Smooth muscle cell (in vitro differentiated cells): ENCODE measurements around the gene DEPDC7. TPM values are rescaled to one million over a fixed set of nuclear protein-coding genes. Genes with fewer than 3 reads are reported as not detected.

Experiments used
- DNase-seq: peaks from one replicate; lab custom pipeline; 2025; ENCODE audit not compliant: unreplicated experiment; lab: John Stamatoyannopoulos, UW
- H2AFZ ChIP-seq: fragments of 200-600 bp; sonication (generic); 2 replicates; pipeline ENCODE4 v1.6.0; 2016; ENCODE audit warnings: antibody characterized with exemption, low read depth, mild to moderate bottlenecking
- H3F3A ChIP-seq: fragments of 200-600 bp; sonication (generic); 2 replicates; pipeline ENCODE4 v1.6.0; 2017; ENCODE audit warnings: antibody characterized with exemption, low read depth
- H3K27ac ChIP-seq: fragments of 200-600 bp; sonication (generic); 2 replicates; pipeline ENCODE4 v1.5.1; 2016; ENCODE audit warnings: low read depth, mild to moderate bottlenecking
- H3K27me3 ChIP-seq: fragments of 200-600 bp; sonication (generic); 2 replicates; pipeline ENCODE4 v1.6.1; 2016; ENCODE audit warnings: low read depth, mild to moderate bottlenecking
- H3K36me3 ChIP-seq: fragments of 200-600 bp; sonication (generic); 2 replicates; pipeline ENCODE4 v1.5.1; 2016; ENCODE audit warnings: low read depth
- H3K4me1 ChIP-seq: fragments of 200-600 bp; sonication (generic); 2 replicates; pipeline ENCODE4 v1.5.1; 2016; ENCODE audit warnings: low read depth
- H3K4me2 ChIP-seq: fragments of 200-600 bp; sonication (generic); 2 replicates; pipeline ENCODE4 v1.6.0; 2016; ENCODE audit warnings: mild to moderate bottlenecking
- H3K4me3 ChIP-seq: fragments of 200-600 bp; sonication (generic); 2 replicates; pipeline ENCODE4 v1.5.1; 2016; ENCODE audit warnings: mild to moderate bottlenecking
- H3K79me2 ChIP-seq: fragments of 200-600 bp; sonication (generic); 2 replicates; pipeline ENCODE4 v1.6.0; 2016; ENCODE audit warnings: low read depth, mild to moderate bottlenecking
- H3K9ac ChIP-seq: fragments of 200-600 bp; sonication (generic); 2 replicates; pipeline ENCODE4 v1.6.0; 2016; ENCODE audit warnings: low read depth
- H3K9me3 ChIP-seq: fragments of 200-600 bp; sonication (generic); replicated peaks from 2 replicates; pipeline ENCODE4 v1.5.1; 2016; ENCODE audit warnings: low read depth
- H4K20me1 ChIP-seq: fragments of 200-600 bp; sonication (generic); 2 replicates; pipeline ENCODE4 v1.6.0; 2016; ENCODE audit warnings: low read depth
- CTCF ChIP-seq: fragments of 200-600 bp; sonication (generic); IDR thresholded peaks from 2 replicates; pipeline ENCODE4 v1.5.1; 2017; ENCODE audit warnings: borderline replicate concordance, mild to moderate bottlenecking, antibody characterized with exemption; ENCODE audit not compliant: insufficient read depth, poor library complexity, severe bottlenecking
- WGBS: methylation state at CpG from one replicate; pipeline ENCODE4 v1.1.7; 2016; ENCODE audit warnings: low lambda C conversion rate; 5-methylcytosine and 5-hydroxymethylcytosine counted together
- polyA plus RNA-seq: library from polyadenylated mRNA; unstranded; fragments of >200 nt; fragmentation: Nextera tagmentation; extraction: Ambion mirVana; gene quantifications from 2 replicates; pipeline ENCODE4 v1.2.1, GENCODE V29; 2016
- total RNA-seq: library from RNA; depleted of rRNA; stranded (reverse); fragments of >200 nt; gene quantifications from 2 replicates; pipeline ENCODE4 v1.2.3, GENCODE V29; 2014

DEPDC7 gene
- total and polyA plus RNA-seq, 2 experiments from 2014 or later, result 8.1 to 22.8 TPM

DNA sequence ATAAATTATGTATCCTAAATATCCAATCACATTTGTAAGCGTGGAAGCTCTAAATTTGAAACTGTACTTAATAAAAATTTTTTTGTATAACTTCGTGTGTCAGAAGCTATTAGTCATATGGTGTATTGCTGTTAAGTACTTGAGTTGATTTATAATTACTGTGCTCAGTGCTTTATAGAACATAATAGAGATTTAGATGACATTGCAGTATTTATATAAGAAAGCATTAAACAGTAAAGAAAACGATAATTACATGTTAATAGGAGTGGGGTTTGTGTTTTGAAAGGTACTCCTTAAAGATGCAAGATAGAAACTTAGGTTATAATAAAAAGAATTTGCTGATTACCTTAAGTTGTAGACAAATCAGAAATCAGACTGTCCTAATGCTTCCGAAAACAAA, 17.8 kb downstream of the DEPDC7 start:
- no peaks in the 10 kb centered on the region for H3K79me2 ChIP-seq
- no peaks in the 10 kb centered on the region for H3K36me3 ChIP-seq
- no peak overlapping the region for H3K9ac ChIP-seq
- no peak overlapping the region for H2AFZ ChIP-seq
- TF ChIP-seq CTCF, result no peak
- no peak for DNase-seq
- no peak overlapping the region for H3K4me2 ChIP-seq
- H3K27ac ChIP-seq, result no peak overlapping the region
- 81% methylated on average over 4 of the region's 4 CpGs for WGBS
- H4K20me1 ChIP-seq, result no peaks in the 10 kb centered on the region
- no peak overlapping the region for H3K4me3 ChIP-seq
- no peaks in the 10 kb centered on the region for H3K4me1 ChIP-seq
- no peaks in the 10 kb centered on the region for H3K9me3 ChIP-seq
- no peaks in the 10 kb centered on the region for H3F3A ChIP-seq
- H3K27me3 ChIP-seq, result no peaks in the 10 kb centered on the region

DNA sequence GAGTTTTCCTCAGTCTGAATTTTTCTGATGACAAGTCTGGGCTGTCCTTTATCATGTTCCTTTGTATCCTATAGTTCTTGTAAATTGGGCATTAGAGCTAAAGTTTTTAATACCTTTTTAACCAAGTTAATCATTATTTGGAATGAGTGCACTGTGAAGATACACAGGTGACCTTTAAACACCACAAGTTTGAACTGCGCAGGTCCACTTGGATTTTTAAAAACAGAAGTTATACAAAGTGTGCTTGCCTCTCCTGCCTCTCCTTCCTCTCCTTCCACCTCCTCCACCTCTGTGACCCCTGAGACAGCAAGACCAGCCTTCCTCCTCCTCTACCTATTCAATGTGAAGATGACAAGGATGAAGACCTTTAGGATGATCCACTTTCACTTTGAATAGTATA, 19.3 kb downstream of the DEPDC7 start:
- Histone ChIP-seq H3K27me3 (no peaks in the 10 kb centered on the region), H3K79me2 (no peaks in the 10 kb centered on the region), H3K27ac (no peak overlapping the region), H3K9me3 (no peaks in the 10 kb centered on the region), H3K9ac (no peak overlapping the region), H3K4me3 (no peak overlapping the region), H3K4me2 (no peak overlapping the region), H2AFZ (no peak overlapping the region), H3K4me1 (peaks cover 1% of the 10 kb centered on the region), H4K20me1 (no peaks in the 10 kb centered on the region), H3K36me3 (no peaks in the 10 kb centered on the region), H3F3A (no peaks in the 10 kb centered on the region)
- no peak for TF ChIP-seq CTCF
- no peak for DNase-seq
- WGBS, result 95% methylated on average over 1 of the region's 1 CpG

DNA sequence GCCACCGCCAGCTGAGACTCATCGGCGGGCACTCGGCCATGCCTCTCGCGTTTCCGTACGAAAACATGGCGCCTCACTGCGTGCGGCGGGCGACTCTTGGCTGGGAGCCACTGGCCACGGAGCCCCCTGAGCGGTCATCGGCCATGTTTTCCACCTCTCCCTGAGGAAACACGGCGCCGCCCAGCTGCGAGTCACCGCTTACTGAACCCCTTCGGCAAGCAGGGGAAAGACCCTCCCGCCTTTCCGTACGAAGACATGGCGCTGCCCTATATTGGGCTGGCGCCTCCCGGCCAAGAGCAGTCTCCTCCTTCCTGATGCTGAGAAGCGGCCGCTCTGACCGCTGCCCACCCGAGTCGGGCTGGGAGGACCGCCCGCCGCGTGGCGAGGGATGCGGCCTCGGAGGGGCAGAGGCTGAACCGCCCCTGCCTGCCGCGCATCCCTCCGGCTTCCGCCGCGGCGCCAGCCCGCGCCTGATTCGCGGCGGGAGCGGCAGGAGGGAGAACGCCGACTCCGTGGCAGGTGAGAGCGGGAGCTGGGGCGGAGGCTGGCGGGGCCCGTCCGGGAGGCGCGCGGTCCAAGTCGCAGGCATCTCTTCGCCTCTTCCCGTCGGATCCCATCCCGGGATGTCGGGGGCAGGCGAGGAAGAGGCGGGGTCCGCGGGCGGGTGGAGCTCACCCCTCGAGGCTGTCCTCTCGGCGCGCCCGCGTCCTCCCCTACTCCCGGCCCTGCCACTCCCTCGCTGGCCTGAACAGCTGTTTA, 23.8 kb downstream of the DEPDC7 start, which contains the start of gene TCP11L1:
TSS of gene TCP11L1 (plus strand) at position 299 of the 759 bp plus-strand sequence. CDS start 4,202 bp downstream, outside the sequence.
- Histone ChIP-seq H3K9ac (peak within 1 kb of the TSS; percentile 98), H3K4me1 (peaks cover 14% of the 10 kb centered on the region), H2AFZ (peak within 1 kb of the TSS; percentile 97), H3K27me3 (no peaks in the 10 kb centered on the region), H3K4me3 (peak within 1 kb of the TSS; percentile 100), H3K9me3 (no peaks in the 10 kb centered on the region), H3K27ac (peak within 1 kb of the TSS; percentile 99), H3F3A (no peaks in the 10 kb centered on the region), H3K36me3 (no peaks in the 10 kb centered on the region), H3K79me2 (peaks cover 7% of the 10 kb centered on the region), H4K20me1 (no peaks in the 10 kb centered on the region), H3K4me2 (peak within 1 kb of the TSS; percentile 88)
- DNase-seq, result peak; percentile 73
- TF ChIP-seq CTCF, result no peak
- WGBS, result 1% methylated on average over 59 of the region's 84 CpGs
